Measurements from ENCODE around the gene CCDC198. TPM values are rescaled to one million over a fixed set of nuclear protein-coding genes. Genes with fewer than 3 reads are reported as not detected.

The CCDC198 gene
- total and polyA plus RNA-seq, 9 of the 15 experiments (the other 6 are each of a cell fraction or from before 2014, with no cell fraction given): not detected

- Histone ChIP-seq H3K9me3 (replicated peaks; ENCODE audit: control insufficient read depth, insufficient read depth, low read depth, low read length) (no peaks in the 10 kb centered on the region), H4K20me1 (replicated peaks; ENCODE audit: control insufficient read depth, insufficient read depth, low read length) (no peaks in the 10 kb centered on the region; the same call in 1 of the 2 replicates), H3K27me3 (ENCODE audit: control insufficient read depth in 2 of 2, insufficient read depth in 2 of 2, low read length in 2 of 2) (no peaks in the 10 kb centered on the region), H3K27ac (ENCODE audit: extremely low read depth, low read depth, low read length) (no peak overlapping the region), H3K4me1 (replicated peaks in 1 of 2; ENCODE audit: control insufficient read depth in 2 of 2, insufficient read depth in 2 of 2, low read length in 2 of 2) (no peaks in the 10 kb centered on the region), H3K4me3 (no peak overlapping the region), H2AFZ (ENCODE audit: low read depth, low read length) (no peak overlapping the region), H3K36me3 (ENCODE audit: control insufficient read depth, insufficient read depth, low read length) (no peaks in the 10 kb centered on the region), H3K79me2 (ENCODE audit: control insufficient read depth, insufficient read depth, low read length) (no peaks in the 10 kb centered on the region), H3K9ac (ENCODE audit: insufficient read depth in 1 of 2, low read depth in 2 of 2, low read length in 2 of 2) (no peak overlapping the region), H3K9me1 (ENCODE audit: control insufficient read depth, insufficient read depth, low read length) (no peaks in the 10 kb centered on the region), H3K4me2 (ENCODE audit: insufficient read depth, low read length) (no peak overlapping the region)
- BruUV-seq (replicated peaks): no TSS peak
- DNase-seq (ENCODE audit: extremely low read depth in 1 of 4, low spot score in 3 of 4) (peak; percentile 5 to 20 (median 12)), ATAC-seq (no peak), FAIRE-seq (peak; percentile 35)
- TF ChIP-seq RAD21 (CRISPR knock-in tag; conservative IDR thresholded peaks at IDR 0.05 in 1 of 2, IDR thresholded peaks at IDR 0.05 in 1 of 2): peak; percentile 34 to 46
- peak; percentile 30 to 52 (median 46); a peak in 4 of 6 replicates for TF ChIP-seq CTCF (IDR thresholded peaks at IDR 0.05 in 2 of 3, conservative IDR thresholded peaks at IDR 0.05 in 1 of 3; ENCODE audit: insufficient read depth in 2 of 3, low read depth in 1 of 3, low read length in 3 of 3)
- TF ChIP-seq REST (IDR thresholded peaks at IDR 0.05; ENCODE audit: borderline replicate concordance): peak; percentile 16; the same call in 1 of the 2 replicates
- TF ChIP-seq REST (CRISPR knock-in tag; IDR thresholded peaks at IDR 0.05; ENCODE audit: low read depth): no peak
- TF ChIP-seq TAF15 (IDR thresholded peaks at IDR 0.05; ENCODE audit: low read depth, low read length): no peak
- CTCF ChIA-PET (ENCODE audit: low intra/inter-chr PET ratio): interaction anchor here (1.9 kb wide), 1 partner anchor 586 kb away, joined by 5 read pairs; no protein-coding TSS in a partner anchor
- POLR2A ChIA-PET: no interaction called here
- intact Hi-C loops (cut with micrococcal nuclease): loop anchor here (1.0 kb wide), 1 partner anchor 585 kb away; no protein-coding TSS in a partner anchor
- in situ Hi-C loops (cut with MboI): loop anchor here (10.0 kb wide), 1 partner anchor 598 kb away; no protein-coding TSS in a partner anchor
- WGBS (ENCODE audit: insufficient coverage, low coverage, missing lambda C conversion rate): 0% methylated on average over 3 of the region's 3 CpGs
These were observed 6.8 kb downstream of the CCDC198 start for GRCh38 chr14:57486767-57487379.

Data from K562 (cell line).